ENCODE measurements around the gene NCMAP. TPM values are rescaled to one million over a fixed set of nuclear protein-coding genes. Genes with fewer than 3 reads are reported as not detected.
A peak's percentile ranks its signal among the peaks of the same experiment; 100 is the strongest.

Gene NCMAP
- total RNA-seq, 1 experiment from 2014 or later = 78.8 TPM

DNA sequence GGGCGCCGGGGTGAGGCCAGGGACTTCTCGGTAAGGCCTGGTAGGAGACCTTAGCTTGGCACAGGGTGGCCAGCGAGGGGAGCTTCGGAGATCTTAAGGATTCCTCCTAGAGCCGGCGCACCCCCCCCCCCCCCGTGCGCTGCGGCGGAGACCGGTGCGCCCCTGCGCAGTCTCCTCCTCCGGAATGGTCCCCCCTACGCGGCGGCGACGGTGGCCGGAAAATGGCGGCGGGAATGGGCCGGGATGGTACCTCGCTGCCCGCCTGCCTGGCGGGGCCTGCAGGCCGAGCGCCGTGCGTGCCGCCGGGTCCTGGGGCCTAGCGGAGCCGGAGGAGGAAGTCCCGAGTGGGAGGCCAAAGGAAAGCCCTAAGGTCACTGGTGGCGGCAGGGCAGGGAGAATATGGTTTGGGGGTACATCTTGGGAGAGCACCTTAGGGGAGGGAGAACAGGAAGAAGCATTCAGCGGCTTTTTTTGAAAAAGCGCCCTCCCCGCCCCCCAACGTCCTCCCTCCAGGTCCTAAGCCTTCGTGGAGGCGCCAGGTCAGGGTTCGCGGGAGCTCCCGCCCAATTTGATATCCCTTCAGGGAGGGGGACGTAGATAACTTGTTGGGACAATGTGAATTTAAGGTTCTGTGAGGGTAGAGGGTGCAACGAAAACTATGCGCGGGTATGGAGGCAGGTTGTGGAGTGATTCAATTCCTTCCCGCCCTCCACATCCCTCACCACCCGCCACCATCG lies 87.6 kb downstream of the NCMAP start:
- no peak for DNase-seq
- peak overlapping the region; percentile 96 for H3K27ac Mint-ChIP-seq (ENCODE audit: unreplicated experiment)
- BruUV-seq (replicated peaks) = no TSS peak
- intact Hi-C loops (cut with micrococcal nuclease; ENCODE audit: unreplicated experiment) = no loop called here
- peaks cover 31% of the 10 kb centered on the region for H3K4me1 Mint-ChIP-seq (ENCODE audit: low read depth, unreplicated experiment)
- peaks cover 72% of the 10 kb centered on the region for H3K36me3 Mint-ChIP-seq (ENCODE audit: insufficient read depth, unreplicated experiment)
- H3K4me3 Mint-ChIP-seq (ENCODE audit: low read depth, unreplicated experiment) = peak overlapping the region; percentile 86
- H3K27me3 Mint-ChIP-seq (ENCODE audit: unreplicated experiment) = no peaks in the 10 kb centered on the region
- no peaks in the 10 kb centered on the region for H3K9me3 Mint-ChIP-seq (ENCODE audit: low read depth, unreplicated experiment)
- TF ChIP-seq CTCF (IDR thresholded peaks at IDR 0.05; ENCODE audit: unreplicated experiment) = no peak
- CTCF ChIA-PET = no interaction called here

DNA sequence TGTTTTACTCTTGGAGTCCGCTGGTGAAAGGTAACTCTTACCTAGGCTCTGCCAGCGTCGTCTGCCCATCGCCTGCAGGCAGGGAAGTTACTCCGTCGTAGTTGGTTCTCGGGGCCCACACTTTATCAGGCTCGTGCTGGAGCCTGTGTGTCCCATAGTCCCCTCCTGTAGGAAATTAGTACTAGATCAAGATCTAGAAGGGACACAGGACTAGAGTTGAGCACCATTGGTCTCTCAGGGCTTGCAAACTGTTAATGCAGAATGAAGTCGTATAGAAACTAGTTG lies 88.2 kb downstream of the NCMAP start:
- H3K27ac Mint-ChIP-seq (ENCODE audit: unreplicated experiment) = peak overlapping the region; percentile 96
- peaks cover 30% of the 10 kb centered on the region for H3K4me1 Mint-ChIP-seq (ENCODE audit: low read depth, unreplicated experiment)
- peak overlapping the region; percentile 86 for H3K4me3 Mint-ChIP-seq (ENCODE audit: low read depth, unreplicated experiment)
- no peak for DNase-seq
- no peak for TF ChIP-seq CTCF (IDR thresholded peaks at IDR 0.05; ENCODE audit: unreplicated experiment)
- no peaks in the 10 kb centered on the region for H3K9me3 Mint-ChIP-seq (ENCODE audit: low read depth, unreplicated experiment)
- CTCF ChIA-PET = no interaction called here
- intact Hi-C loops (cut with micrococcal nuclease; ENCODE audit: unreplicated experiment) = no loop called here
- H3K27me3 Mint-ChIP-seq (ENCODE audit: unreplicated experiment) = no peaks in the 10 kb centered on the region
- H3K36me3 Mint-ChIP-seq (ENCODE audit: insufficient read depth, unreplicated experiment) = peaks cover 77% of the 10 kb centered on the region
- BruUV-seq (replicated peaks) = no TSS peak

GRCh38 chr1:24648919-24649318 lies 93.0 kb downstream of the NCMAP start:
- CTCF ChIA-PET = no interaction called here
- no peak overlapping the region for H3K27ac Mint-ChIP-seq (ENCODE audit: unreplicated experiment)
- intact Hi-C loops (cut with micrococcal nuclease; ENCODE audit: unreplicated experiment) = no loop called here
- H3K36me3 Mint-ChIP-seq (ENCODE audit: insufficient read depth, unreplicated experiment) = peaks cover 87% of the 10 kb centered on the region
- peaks cover 8% of the 10 kb centered on the region for H3K4me1 Mint-ChIP-seq (ENCODE audit: low read depth, unreplicated experiment)
- no peaks in the 10 kb centered on the region for H3K9me3 Mint-ChIP-seq (ENCODE audit: low read depth, unreplicated experiment)
- DNase-seq = no peak
- H3K27me3 Mint-ChIP-seq (ENCODE audit: unreplicated experiment) = no peaks in the 10 kb centered on the region
- BruUV-seq (replicated peaks) = no TSS peak
- H3K4me3 Mint-ChIP-seq (ENCODE audit: low read depth, unreplicated experiment) = no peak overlapping the region
- no peak for TF ChIP-seq CTCF (IDR thresholded peaks at IDR 0.05; ENCODE audit: unreplicated experiment)

DNA sequence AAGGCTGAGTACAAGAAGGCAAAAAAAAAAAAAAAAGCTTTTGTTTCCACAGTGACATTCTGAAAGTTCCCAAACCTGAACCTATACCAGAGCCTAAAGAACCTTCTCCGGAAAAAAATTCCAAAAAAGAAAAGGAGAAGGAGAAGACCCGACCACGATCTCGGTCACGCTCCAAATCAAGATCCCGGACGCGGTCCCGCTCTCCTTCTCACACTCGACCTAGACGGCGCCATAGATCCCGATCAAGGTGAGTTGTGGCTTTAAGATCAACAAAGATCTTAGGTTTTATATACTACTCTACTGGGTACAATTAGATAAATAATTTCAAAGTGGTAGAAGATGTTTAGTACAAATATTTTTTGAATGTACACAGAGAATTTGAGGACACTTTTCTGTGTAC lies 96.5 kb downstream of the NCMAP start:
- intact Hi-C loops (cut with micrococcal nuclease; ENCODE audit: unreplicated experiment) = no loop called here
- Mint-ChIP-seq H3K27ac (ENCODE audit: unreplicated experiment) (peak overlapping the region; percentile 44), H3K9me3 (ENCODE audit: low read depth, unreplicated experiment) (no peaks in the 10 kb centered on the region), H3K4me1 (ENCODE audit: low read depth, unreplicated experiment) (peaks cover 12% of the 10 kb centered on the region), H3K4me3 (ENCODE audit: low read depth, unreplicated experiment) (no peak overlapping the region), H3K36me3 (ENCODE audit: insufficient read depth, unreplicated experiment) (peaks cover 82% of the 10 kb centered on the region), H3K27me3 (ENCODE audit: unreplicated experiment) (no peaks in the 10 kb centered on the region)
- no TSS peak for BruUV-seq (replicated peaks)
- TF ChIP-seq CTCF (IDR thresholded peaks at IDR 0.05; ENCODE audit: unreplicated experiment) = no peak
- CTCF ChIA-PET = no interaction called here
- DNase-seq = no peak
